NCI-H2196 (cell line): ENCODE data around the gene DYNC1I1.

Experiments used
- DNase-seq: peaks from one replicate; lab custom pipeline; 2025; ENCODE audit not compliant: unreplicated experiment; lab: John Stamatoyannopoulos, UW

Gene DYNC1I1

GRCh38 chr7:95772298-95772770 lies at the start of gene DYNC1I1:
Gene DYNC1I1 (plus strand): TSS chr7:95772554. CDS start chr7:95804730, 32,176 bp downstream.
- DNase-seq, result peak; percentile 60

GRCh38 chr7:95723583-95724180 lies 48.7 kb upstream of the DYNC1I1 start:
- peak; percentile 69 for DNase-seq

GRCh38 chr7:95725205-95725604 lies 47.1 kb upstream of the DYNC1I1 start:
- no peak for DNase-seq

- DNase-seq, result peak; percentile 28
Observed at GRCh38 chr7:95730493-95731280, 41.7 kb upstream of the DYNC1I1 start.

GRCh38 chr7:95736635-95737034 lies 35.7 kb upstream of the DYNC1I1 start:
- DNase-seq, result no peak

GRCh38 chr7:95737828-95738505 lies 34.4 kb upstream of the DYNC1I1 start:
- peak; percentile 55 for DNase-seq

GRCh38 chr7:95749044-95749443 lies 23.3 kb upstream of the DYNC1I1 start:
- no peak for DNase-seq

- DNase-seq, result no peak
Observed at GRCh38 chr7:95749515-95749914, 22.8 kb upstream of the DYNC1I1 start.

GRCh38 chr7:95753440-95753839 lies 18.9 kb upstream of the DYNC1I1 start:
- DNase-seq, result no peak

DNA sequence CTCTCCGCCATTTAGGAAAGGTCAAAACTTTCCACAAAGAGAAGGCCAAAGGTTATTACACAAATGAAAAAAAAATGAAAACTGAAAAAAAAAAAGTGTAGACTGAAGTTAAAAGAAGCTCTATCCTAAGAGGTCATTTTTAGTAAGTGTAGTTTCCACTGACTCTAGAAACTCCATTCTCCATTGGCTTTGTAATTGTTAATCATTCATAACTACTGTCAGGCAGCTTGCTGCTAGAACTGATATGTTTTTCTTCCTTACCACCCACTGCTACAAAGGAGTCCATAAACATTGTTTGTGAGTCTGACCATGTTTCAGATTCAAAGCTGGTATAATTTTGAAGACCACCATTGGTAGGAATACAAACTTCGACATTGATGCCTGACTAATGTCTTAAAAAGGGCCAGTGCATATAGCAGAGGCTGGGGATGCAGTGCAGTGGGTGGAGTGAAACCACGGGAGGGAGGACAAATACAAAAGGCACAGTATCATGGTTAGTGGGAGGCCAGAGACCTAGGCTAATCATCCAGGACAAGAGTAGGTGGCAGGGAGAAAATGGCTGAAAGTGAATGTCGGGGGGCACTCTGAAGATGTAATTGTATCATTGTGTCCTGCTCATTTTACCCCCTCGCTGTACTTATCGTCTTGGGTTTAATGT lies 16.9 kb upstream of the DYNC1I1 start:
- DNase-seq, result no peak

DNA sequence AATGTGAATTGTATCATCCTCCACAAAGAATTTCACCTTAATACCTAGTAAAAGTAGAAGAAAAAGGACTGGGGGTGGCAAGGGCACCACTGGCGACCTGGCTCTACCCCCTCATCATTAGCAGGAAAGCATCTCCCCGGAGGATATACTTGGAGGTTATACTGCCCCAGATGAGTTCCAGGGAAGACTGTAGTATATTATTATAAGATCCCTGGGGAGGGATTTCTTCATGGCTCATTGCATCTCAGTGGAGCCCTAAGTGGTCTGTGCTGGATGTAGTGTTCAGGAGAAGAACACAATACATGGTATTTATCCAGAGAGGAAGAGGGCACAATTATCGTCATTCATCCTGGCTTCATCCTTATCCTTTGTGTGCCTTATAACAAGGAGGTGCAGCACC lies 14.2 kb upstream of the DYNC1I1 start:
- no peak for DNase-seq

DNA sequence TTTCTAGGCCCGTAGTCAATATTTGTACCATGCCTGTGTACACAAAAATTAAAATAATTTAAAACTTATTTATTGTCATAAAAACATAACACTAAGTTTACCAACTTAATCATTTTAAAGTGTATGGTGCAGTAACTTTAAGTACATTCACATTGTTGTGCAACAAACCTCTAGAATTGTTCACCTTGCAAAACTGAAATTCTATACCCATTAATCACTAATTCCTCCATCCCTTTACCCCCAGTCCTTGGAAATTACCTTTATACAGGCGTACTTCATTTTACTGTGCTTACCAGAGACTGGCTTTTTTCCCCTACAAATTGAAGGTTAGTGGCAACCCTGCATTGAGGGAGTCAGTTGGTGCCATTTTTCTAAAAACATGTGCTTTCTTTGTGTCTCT lies 6.3 kb upstream of the DYNC1I1 start:
- no peak for DNase-seq

- no peak for DNase-seq
Observed at GRCh38 chr7:95766657-95767056, 5.7 kb upstream of the DYNC1I1 start.

DNA sequence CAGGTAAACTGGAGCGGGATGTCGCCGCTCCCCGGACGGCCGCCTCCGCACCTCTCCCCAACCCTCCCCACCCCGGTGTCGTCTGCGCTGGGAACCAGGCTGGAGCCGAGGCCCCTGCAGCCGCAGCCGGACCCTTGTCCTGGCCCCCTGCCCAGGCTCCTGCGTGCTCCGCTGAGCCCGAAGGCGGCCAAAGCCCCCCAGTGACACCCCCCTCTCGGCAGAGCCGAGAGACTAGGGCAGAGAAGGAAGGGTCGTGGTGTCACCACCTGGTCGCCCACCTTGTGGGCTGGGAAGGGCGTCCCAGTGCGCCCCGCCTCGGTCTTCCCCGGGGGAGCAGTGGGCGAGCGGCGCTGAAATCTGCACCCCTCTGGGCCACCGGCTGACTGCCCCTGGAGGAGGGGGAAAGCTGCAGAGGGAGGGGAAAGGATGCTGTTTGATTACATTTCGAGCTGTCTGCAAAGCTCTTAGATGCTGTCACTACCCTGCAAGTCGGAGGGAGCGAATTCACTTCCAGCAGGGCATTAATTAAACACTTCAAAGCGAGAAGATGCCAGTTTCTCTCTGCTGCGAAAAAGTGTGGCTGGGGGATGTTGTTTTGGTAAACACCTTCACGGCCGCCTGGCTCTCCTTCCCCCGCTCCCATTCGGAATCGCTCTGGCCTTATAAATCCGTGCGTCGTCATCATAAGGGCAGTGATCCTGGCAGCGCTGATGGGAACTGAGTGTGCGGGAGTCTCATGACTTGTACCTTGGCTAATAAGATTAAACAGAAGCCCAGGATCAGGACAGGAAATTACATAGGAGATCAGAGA lies 622 bp downstream of the DYNC1I1 start:
- no peak for DNase-seq

GRCh38 chr7:95776561-95777185 lies 4.3 kb downstream of the DYNC1I1 start:
- no peak for DNase-seq

- no peak for DNase-seq
Observed at GRCh38 chr7:95777269-95777668, 4.9 kb downstream of the DYNC1I1 start.

DNA sequence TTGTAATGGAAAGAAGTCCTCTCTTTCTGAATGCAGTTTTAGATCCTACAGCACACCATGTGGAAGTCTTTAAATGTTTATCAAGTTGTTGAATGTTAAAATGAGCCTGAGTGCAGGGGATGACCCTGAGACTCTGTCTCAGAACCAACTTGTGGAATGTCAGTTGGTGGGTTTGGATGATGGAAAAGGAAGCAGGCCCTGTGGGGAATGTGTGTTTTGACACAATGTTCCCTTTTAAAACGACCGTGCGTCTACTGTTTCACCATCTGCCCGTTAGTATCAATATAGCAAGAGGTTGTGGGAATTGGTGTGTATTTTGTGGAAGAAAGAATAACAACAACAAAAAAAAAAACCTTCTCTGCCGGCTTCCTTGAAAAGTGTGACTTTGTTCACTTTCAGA lies 8.3 kb downstream of the DYNC1I1 start:
- no peak for DNase-seq

DNA sequence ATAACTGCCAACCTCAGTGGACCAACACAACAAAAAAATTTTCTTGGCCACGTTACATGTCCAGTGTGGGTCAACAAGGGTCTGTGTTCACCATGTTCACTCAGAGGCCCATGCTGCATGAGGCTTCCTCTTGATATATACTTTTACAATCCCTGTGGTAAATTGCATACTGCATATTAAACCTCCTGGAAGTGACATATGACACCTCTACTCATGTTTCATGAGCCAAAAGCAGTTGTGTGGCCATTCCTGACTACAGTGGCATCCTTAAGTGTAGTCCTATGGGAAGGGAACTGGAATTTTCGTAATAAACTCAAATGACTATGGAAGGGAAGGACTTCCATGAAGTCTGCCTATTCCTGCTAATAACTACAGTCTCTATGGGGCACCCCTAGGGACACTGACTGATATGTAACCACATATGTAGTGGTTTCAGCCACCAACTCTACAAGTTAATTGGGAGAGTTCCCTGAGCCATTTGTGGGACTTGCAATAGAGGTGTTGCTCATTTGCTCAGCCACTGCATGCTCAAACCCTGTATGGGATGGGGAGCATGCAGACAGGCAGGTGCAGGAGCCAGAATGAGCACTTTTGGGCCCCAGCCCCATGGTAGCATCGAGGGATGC lies 9.7 kb downstream of the DYNC1I1 start:
- DNase-seq, result no peak

- DNase-seq, result no peak
Observed at GRCh38 chr7:95784796-95785195, 12.4 kb downstream of the DYNC1I1 start.

DNA sequence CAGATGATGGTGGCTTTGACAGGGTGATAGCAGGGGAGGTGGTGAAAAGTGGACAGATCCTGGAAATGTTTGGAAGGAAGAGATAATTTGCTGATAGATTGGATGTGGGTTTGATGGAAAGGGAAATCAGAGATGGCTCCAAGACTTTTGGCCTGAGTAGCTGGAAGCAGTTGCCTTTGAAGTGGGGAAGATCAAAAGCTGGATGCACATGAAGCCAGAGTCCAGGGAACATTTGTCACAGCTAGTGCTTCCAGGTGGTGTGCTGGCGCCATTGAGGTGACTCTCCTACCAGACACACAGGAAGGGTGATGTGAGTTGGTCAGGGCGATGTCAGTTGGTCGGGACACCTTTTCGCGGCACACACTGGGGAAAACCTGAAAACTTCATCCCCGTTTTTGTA lies 15.9 kb downstream of the DYNC1I1 start:
- no peak for DNase-seq
